HCT116 (cell line): Measurements from ENCODE around the gene TMEM154.

Experiments
- CTCF ChIP-seq, 3 experiments: fragments of 200-600 bp in 1 of 3; sonication (generic) in 1 of 3; IDR thresholded peaks in 2 of 3; conservative IDR thresholded peaks in 1 of 3; 2 replicates each; pipeline ENCODE4 v1.5.1; 2012 to 2017; ENCODE audit warnings: low read depth in 2 of 3, low read length in 2 of 3, antibody characterized with exemption in 1 of 3, borderline replicate concordance in 1 of 3, control low read depth in 1 of 3, mild to moderate bottlenecking in 1 of 3, mixed read lengths in 1 of 3, mixed run types in 1 of 3, moderate library complexity in 1 of 3; ENCODE audit not compliant: insufficient read depth in 1 of 3
- MAX ChIP-seq: IDR thresholded peaks from 2 replicates; pipeline ENCODE4 v1.6.1; 2012
- POLR2A ChIP-seq: IDR thresholded peaks from 2 replicates; pipeline ENCODE4 v1.7.0; 2011; ENCODE audit warnings: borderline replicate concordance; ENCODE audit not compliant: insufficient read depth, insufficient read length; ENCODE audit errors: extremely low read depth
- RAD21 ChIP-seq: IDR thresholded peaks from 2 replicates; pipeline ENCODE4 v1.6.1; 2012; ENCODE audit warnings: low read depth, mild to moderate bottlenecking
- SIN3A ChIP-seq: IDR thresholded peaks from 2 replicates; pipeline ENCODE4 v1.6.1; 2012; ENCODE audit warnings: low read depth
- SRF ChIP-seq: IDR thresholded peaks from 2 replicates; pipeline ENCODE4 v1.6.1; 2012; ENCODE audit warnings: low read depth

- TF ChIP-seq CTCF (IDR thresholded peaks at IDR 0.05 in 2 of 3, conservative IDR thresholded peaks at IDR 0.05 in 1 of 3; ENCODE audit: borderline replicate concordance in 1 of 3, insufficient read depth in 1 of 3, low read depth in 2 of 3, low read length in 2 of 3), result no peak
- TF ChIP-seq MAX, result no peak
- no peak for TF ChIP-seq POLR2A
- no peak for TF ChIP-seq SIN3A
- no peak for TF ChIP-seq SRF
- no peak for TF ChIP-seq RAD21
Measured at GRCh38 chr4:152591396-152591795, 88.4 kb downstream of the TMEM154 start.
